Measurements from ENCODE around the gene DEPDC4. TPM values are rescaled to one million over a fixed set of nuclear protein-coding genes. Genes with fewer than 3 reads are reported as not detected.

The DEPDC4 gene
- total and polyA plus RNA-seq, 2 of the 13 experiments (the other 11 are each of a cell fraction or from before 2014, with no cell fraction given) = 2.2 to 5.7 TPM

- TF ChIP-seq ZNF160 (CRISPR knock-in tag; IDR thresholded peaks at IDR 0.05) (no peak), TSC22D2 (CRISPR knock-in tag; IDR thresholded peaks at IDR 0.05; ENCODE audit: borderline replicate concordance) (no peak), TCF7L2 (IDR thresholded peaks at IDR 0.05; ENCODE audit: low read depth, low read length) (0 out of 2 replicates have a peak, but pooled peaks have one; percentile 37), TP53 (CRISPR knock-in tag; conservative IDR thresholded peaks at IDR 0.05) (no peak), ZNF224 (CRISPR knock-in tag; IDR thresholded peaks at IDR 0.05) (no peak), KLF12 (CRISPR knock-in tag; IDR thresholded peaks at IDR 0.05; ENCODE audit: borderline replicate concordance) (no peak), ZNF484 (CRISPR knock-in tag; IDR thresholded peaks at IDR 0.05; ENCODE audit: borderline replicate concordance, low read depth) (no peak), ZNF451 (CRISPR knock-in tag; IDR thresholded peaks at IDR 0.05) (no peak), PAXIP1 (CRISPR knock-in tag; conservative IDR thresholded peaks at IDR 0.05) (peak; percentile 64), TEAD3 (CRISPR knock-in tag; optimal IDR thresholded peaks at IDR 0.05; ENCODE audit: borderline replicate concordance) (no peak), ZMAT3 (CRISPR knock-in tag; conservative IDR thresholded peaks at IDR 0.05) (no peak), WIZ (CRISPR knock-in tag; IDR thresholded peaks at IDR 0.05) (no peak), TFDP1 (CRISPR knock-in tag; IDR thresholded peaks at IDR 0.05; ENCODE audit: borderline replicate concordance) (no peak), SSRP1 (CRISPR knock-in tag; IDR thresholded peaks at IDR 0.05) (no peak), MTA1 (CRISPR knock-in tag; IDR thresholded peaks at IDR 0.05; ENCODE audit: borderline replicate concordance) (no peak), ATF2 (CRISPR knock-in tag; IDR thresholded peaks at IDR 0.05) (no peak)
- TF ChIP-seq, protein P1, sequence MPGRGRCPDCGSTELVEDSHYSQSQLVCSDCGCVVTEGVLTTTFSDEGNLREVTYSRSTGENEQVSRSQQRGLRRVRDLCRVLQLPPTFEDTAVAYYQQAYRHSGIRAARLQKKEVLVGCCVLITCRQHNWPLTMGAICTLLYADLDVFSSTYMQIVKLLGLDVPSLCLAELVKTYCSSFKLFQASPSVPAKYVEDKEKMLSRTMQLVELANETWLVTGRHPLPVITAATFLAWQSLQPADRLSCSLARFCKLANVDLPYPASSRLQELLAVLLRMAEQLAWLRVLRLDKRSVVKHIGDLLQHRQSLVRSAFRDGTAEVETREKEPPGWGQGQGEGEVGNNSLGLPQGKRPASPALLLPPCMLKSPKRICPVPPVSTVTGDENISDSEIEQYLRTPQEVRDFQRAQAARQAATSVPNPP (CRISPR knock-in tag; IDR thresholded peaks at IDR 0.05) = no peak
- TF ChIP-seq, protein P2, sequence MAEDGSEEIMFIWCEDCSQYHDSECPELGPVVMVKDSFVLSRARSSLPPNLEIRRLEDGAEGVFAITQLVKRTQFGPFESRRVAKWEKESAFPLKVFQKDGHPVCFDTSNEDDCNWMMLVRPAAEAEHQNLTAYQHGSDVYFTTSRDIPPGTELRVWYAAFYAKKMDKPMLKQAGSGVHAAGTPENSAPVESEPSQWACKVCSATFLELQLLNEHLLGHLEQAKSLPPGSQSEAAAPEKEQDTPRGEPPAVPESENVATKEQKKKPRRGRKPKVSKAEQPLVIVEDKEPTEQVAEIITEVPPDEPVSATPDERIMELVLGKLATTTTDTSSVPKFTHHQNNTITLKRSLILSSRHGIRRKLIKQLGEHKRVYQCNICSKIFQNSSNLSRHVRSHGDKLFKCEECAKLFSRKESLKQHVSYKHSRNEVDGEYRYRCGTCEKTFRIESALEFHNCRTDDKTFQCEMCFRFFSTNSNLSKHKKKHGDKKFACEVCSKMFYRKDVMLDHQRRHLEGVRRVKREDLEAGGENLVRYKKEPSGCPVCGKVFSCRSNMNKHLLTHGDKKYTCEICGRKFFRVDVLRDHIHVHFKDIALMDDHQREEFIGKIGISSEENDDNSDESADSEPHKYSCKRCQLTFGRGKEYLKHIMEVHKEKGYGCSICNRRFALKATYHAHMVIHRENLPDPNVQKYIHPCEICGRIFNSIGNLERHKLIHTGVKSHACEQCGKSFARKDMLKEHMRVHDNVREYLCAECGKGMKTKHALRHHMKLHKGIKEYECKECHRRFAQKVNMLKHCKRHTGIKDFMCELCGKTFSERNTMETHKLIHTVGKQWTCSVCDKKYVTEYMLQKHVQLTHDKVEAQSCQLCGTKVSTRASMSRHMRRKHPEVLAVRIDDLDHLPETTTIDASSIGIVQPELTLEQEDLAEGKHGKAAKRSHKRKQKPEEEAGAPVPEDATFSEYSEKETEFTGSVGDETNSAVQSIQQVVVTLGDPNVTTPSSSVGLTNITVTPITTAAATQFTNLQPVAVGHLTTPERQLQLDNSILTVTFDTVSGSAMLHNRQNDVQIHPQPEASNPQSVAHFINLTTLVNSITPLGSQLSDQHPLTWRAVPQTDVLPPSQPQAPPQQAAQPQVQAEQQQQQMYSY (CRISPR knock-in tag; IDR thresholded peaks at IDR 0.05) = no peak
Observed at GRCh38 chr12:100213016-100213891, 53.6 kb downstream of the DEPDC4 start (continued).
